ENCODE measurements around the gene LRRC70. TPM values are rescaled to one million over a fixed set of nuclear protein-coding genes. Genes with fewer than 3 reads are reported as not detected.

Gene LRRC70
- total and polyA plus RNA-seq, 2 donors from 2014 or later: 3.6 to 4.9 TPM

DNA sequence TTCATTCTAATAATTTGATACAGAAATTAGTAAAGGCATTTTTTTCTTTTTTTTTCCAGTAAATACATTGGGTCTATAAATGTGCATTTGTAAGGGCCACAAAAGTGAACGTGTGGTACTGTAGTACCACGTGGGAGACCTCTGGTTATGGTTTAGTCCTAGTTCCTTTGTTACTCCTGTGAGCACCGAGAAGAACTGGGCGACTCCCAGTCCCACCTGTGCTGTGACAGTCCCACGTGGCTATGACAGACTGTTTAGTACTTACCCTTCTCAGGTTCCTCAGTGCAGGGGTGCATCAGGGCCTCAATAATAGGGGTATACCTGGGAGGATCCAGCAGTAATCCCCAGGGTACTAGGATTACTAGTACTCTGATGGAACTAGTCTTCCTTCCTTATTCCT lies 49.3 kb downstream of the LRRC70 start:
- no peak overlapping the region for H3K4me3 ChIP-seq (ENCODE audit: low read length in 3 of 3)
- H3K27me3 ChIP-seq (ENCODE audit: control insufficient read depth, insufficient read depth, low read length): no peaks in the 10 kb centered on the region
- FAIRE-seq: no peak

More for the DNA sequence above, 49.3 kb downstream of the LRRC70 start:
- Histone ChIP-seq H3K9ac (ENCODE audit: low read length in 3 of 3) (no peak overlapping the region), H3K4me1 (ENCODE audit: control insufficient read depth in 2 of 3, insufficient read depth in 2 of 3, low read depth in 1 of 3, low read length in 3 of 3) (no peaks in the 10 kb centered on the region), H3K9me3 (ENCODE audit: control insufficient read depth in 2 of 3, insufficient read depth in 1 of 3, low read length in 3 of 3) (no peaks in the 10 kb centered on the region), H3K27ac (ENCODE audit: low read depth in 2 of 2, low read length in 2 of 2) (no peak overlapping the region), H3K36me3 (ENCODE audit: control insufficient read depth in 2 of 3, insufficient read depth in 3 of 3, low read length in 3 of 3) (peaks cover 0 to 3% (median 0%) of the 10 kb centered on the region in 3 donors)
- intact Hi-C loops (cut with DNase I): no loop called here
- TF ChIP-seq, protein P1, sequence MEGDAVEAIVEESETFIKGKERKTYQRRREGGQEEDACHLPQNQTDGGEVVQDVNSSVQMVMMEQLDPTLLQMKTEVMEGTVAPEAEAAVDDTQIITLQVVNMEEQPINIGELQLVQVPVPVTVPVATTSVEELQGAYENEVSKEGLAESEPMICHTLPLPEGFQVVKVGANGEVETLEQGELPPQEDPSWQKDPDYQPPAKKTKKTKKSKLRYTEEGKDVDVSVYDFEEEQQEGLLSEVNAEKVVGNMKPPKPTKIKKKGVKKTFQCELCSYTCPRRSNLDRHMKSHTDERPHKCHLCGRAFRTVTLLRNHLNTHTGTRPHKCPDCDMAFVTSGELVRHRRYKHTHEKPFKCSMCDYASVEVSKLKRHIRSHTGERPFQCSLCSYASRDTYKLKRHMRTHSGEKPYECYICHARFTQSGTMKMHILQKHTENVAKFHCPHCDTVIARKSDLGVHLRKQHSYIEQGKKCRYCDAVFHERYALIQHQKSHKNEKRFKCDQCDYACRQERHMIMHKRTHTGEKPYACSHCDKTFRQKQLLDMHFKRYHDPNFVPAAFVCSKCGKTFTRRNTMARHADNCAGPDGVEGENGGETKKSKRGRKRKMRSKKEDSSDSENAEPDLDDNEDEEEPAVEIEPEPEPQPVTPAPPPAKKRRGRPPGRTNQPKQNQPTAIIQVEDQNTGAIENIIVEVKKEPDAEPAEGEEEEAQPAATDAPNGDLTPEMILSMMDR (IDR thresholded peaks at IDR 0.05; ENCODE audit: borderline replicate concordance, extremely low read depth, insufficient read depth): no peak
- DNase-seq: no peak

Other genes with a start within 250 kb of the LRRC70 start
- 19.9 TPM for gene DIMT1, start 174.9 kb upstream of the LRRC70 start, total RNA-seq
- 9.9 TPM for gene DIMT1, start 174.9 kb upstream of the LRRC70 start, polyA plus RNA-seq (ENCODE audit: insufficient read depth, low read depth, low replicate concordance)
- gene IPO11, start 166.1 kb upstream of the LRRC70 start, total RNA-seq: 36.1 TPM
- gene IPO11, start 166.1 kb upstream of the LRRC70 start, polyA plus RNA-seq (ENCODE audit: insufficient read depth, low read depth, low replicate concordance): 18.5 TPM